Mucosa of descending colon (tissue), 3 donors: Measurements from ENCODE around the gene FUOM. TPM values are rescaled to one million over a fixed set of nuclear protein-coding genes. Genes with fewer than 3 reads are reported as not detected.
"Not testable (repeated sequence)": the region's sequence is repeated elsewhere in the genome, so short reads cannot be mapped to it uniquely, and the experiment has no call there.

ENCODE experiments used
- ATAC-seq: fragments of 200-7000 bp; cut with Tn5 transposase; one replicate; pipeline ENCODE4 v1.9.1; 2020; ENCODE audit warnings: mild to moderate bottlenecking, moderate library complexity
- DNase-seq, 3 donors: peaks; one replicate each; pipeline ENCODE4 v3.0.0-alpha.2; 2020
- H3K36me3 ChIP-seq: fragments of 200-600 bp; one replicate; pipeline ENCODE4 v1.8.0; 2021; ENCODE audit warnings: low read depth, mild to moderate bottlenecking
- H3K4me1 ChIP-seq: fragments of 200-600 bp; one replicate; pipeline ENCODE4 v1.8.0; 2021; ENCODE audit warnings: low read depth, mild to moderate bottlenecking
- H3K4me3 ChIP-seq: fragments of 200-600 bp; one replicate; pipeline ENCODE4 v1.8.0; 2021; ENCODE audit warnings: mild to moderate bottlenecking
- H3K9me3 ChIP-seq: fragments of 200-600 bp; one replicate; pipeline ENCODE4 v1.8.0; 2021; ENCODE audit warnings: mild to moderate bottlenecking
- intact Hi-C, 2 donors: fragments of 100-400 bp; cut with DNase I in 1 of 2; cut with micrococcal nuclease in 1 of 2; formaldehyde crosslinking; loops; one replicate each; pipeline versions ENCODE4 v1.11.0 to v1.11.1; 2022; cut with DNase I, micrococcal nuclease
- total RNA-seq, 3 donors: library from RNA; stranded (reverse); fragmentation: NEBNext Ultra II Directional in 2 of 3; extraction: Animal tissue kit (Norgen Biotek cat#: 25700) in 2 of 3; gene quantifications; one replicate each; pipeline versions ENCODE4 v1.2.1 to v1.2.4, GENCODE V29; 2021 to 2023
- TF ChIP-seq, protein P1 (sequence below): fragments of 200-600 bp; IDR thresholded peaks from one replicate; pipeline ENCODE4 v1.8.0; 2022; ENCODE audit warnings: antibody characterized with exemption, mild to moderate bottlenecking
- donor health status: DM: no; HTN: no; CAD: no; lungs with moderate emphysema.
- donor health status: DM: no; HTN: no; CAD: no.
- donor health status: DM: no; HTN: yes; CAD: no.

Gene FUOM
- total RNA-seq, 3 donors from 2014 or later = 13.5 to 22.2 (median 18.8) TPM

DNA sequence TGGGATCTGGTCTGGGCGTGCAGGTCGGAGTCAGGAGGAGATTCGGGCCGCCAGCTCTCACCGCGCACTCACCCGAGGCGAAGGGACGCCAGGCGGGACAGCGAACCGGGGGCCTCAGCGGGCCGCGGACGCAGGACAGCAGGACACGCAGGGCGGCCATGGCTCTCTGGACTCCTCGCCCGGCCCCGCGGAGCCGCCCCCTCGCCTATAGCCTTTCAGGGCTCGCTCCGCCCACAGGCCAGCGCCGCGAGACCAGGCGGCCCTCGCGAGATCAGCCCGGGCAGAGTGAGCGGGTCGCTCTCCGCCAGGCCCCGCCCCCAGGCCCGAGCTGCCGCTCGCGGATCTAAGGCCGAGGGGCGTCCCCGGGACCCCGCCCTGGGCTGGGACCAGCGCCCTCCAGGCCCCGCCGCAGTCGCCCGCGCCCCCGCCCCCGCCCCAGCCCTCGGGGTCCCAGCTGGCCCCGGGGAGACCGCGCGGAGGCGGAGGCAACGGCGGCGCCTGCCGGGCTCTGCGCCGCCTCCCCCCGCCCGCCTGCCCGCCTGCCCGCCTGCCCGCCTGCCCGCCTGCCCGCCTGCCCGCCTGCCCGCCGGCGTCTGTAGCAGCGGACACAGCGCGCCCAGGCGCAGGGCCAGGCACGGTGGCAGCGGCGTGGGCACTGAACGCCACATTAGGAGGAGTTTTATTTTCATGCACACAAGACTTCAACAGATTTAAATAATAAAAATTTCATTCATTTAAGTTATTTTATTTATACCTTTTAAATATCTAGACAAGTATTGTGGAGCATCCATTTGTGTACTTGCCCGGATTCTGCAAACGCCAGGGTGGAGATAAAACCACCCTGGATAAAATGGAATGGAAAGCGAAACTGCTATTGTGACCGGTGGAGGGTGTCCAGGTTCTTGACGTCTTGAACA lies 15.6 kb upstream of the FUOM start, which contains the start of gene ECHS1:
ECHS1 (minus strand) TSS at position 181 of the 917 bp plus-strand sequence; CDS start at position 160, 21 bp downstream.
- Histone ChIP-seq H3K9me3 (no peaks in the 10 kb centered on the region), H3K4me1 (peaks cover 11% of the 10 kb centered on the region), H3K4me3 (peak within 1 kb of the TSS; percentile 74), H3K36me3 (peaks cover 5% of the 10 kb centered on the region)
- intact Hi-C loops = no loop called here
- peak; percentile 97 to 99 (median 97) for DNase-seq
- TF ChIP-seq, protein P1, sequence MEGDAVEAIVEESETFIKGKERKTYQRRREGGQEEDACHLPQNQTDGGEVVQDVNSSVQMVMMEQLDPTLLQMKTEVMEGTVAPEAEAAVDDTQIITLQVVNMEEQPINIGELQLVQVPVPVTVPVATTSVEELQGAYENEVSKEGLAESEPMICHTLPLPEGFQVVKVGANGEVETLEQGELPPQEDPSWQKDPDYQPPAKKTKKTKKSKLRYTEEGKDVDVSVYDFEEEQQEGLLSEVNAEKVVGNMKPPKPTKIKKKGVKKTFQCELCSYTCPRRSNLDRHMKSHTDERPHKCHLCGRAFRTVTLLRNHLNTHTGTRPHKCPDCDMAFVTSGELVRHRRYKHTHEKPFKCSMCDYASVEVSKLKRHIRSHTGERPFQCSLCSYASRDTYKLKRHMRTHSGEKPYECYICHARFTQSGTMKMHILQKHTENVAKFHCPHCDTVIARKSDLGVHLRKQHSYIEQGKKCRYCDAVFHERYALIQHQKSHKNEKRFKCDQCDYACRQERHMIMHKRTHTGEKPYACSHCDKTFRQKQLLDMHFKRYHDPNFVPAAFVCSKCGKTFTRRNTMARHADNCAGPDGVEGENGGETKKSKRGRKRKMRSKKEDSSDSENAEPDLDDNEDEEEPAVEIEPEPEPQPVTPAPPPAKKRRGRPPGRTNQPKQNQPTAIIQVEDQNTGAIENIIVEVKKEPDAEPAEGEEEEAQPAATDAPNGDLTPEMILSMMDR = no peak
- ATAC-seq = peak; percentile 98

GRCh38 chr10:133372507-133372906 lies 14.7 kb upstream of the FUOM start:
- H3K4me3 ChIP-seq = no peak overlapping the region
- TF ChIP-seq, protein P1 = no peak
- intact Hi-C loops = no loop called here
- ATAC-seq = peak; percentile 37
- peaks cover 6% of the 10 kb centered on the region for H3K4me1 ChIP-seq
- H3K9me3 ChIP-seq = no peaks in the 10 kb centered on the region
- DNase-seq = peak; percentile 56 to 78 (median 76)
- peaks cover 5% of the 10 kb centered on the region for H3K36me3 ChIP-seq

DNA sequence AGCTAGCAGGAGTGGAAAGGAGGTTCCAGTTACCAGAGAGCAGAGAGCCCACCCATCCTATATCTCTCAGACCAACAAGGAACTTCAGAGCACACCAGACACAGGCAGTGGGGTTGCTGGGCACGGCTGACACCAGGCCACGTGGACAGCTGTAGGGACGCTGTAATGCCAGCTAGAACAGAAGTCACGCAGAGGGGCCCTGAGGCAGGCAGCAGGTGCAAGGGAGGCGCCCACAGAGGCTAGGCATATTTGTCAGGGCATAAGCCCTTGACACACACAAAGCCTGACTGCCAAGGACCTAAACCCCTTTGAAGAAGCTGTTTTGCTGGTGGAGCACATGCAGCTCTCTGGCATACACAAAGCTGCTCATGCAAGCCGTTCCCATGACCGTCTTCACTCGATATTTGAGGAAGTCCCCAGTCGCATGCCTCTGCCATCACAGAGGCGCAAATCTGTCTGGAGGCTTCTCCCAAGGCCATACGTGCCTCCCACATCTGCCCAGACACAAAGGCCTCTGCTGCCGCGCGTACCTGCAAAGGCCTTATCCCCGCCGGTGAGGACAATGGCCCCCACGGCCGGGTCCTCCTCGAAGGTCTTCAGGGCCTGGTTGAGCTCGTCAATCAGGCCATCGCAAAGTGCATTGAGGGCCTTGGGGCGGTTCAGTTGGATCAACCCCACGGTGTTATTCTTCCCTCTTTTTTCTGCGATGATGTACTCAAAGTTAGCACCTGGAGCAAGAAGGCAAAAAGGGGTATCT lies 12.4 kb upstream of the FUOM start:
- DNase-seq = peak in 1 of 3 donors; percentile 48
- Histone ChIP-seq H3K4me1 (peaks cover 9% of the 10 kb centered on the region), H3K36me3 (peaks cover 5% of the 10 kb centered on the region), H3K9me3 (no peaks in the 10 kb centered on the region), H3K4me3 (no peak overlapping the region)
- ATAC-seq = no peak
- TF ChIP-seq, protein P1 = no peak
- intact Hi-C loops = no loop called here

- Histone ChIP-seq H3K4me3 (no peak overlapping the region), H3K9me3 (no peaks in the 10 kb centered on the region), H3K36me3 (peaks cover 5% of the 10 kb centered on the region), H3K4me1 (peaks cover 16% of the 10 kb centered on the region)
- DNase-seq = peak in 1 of 3 donors; percentile 19
- intact Hi-C loops = no loop called here
- TF ChIP-seq, protein P1 = no peak
- ATAC-seq = no peak
Observed at GRCh38 chr10:133368153-133368552, 10.3 kb upstream of the FUOM start.

DNA sequence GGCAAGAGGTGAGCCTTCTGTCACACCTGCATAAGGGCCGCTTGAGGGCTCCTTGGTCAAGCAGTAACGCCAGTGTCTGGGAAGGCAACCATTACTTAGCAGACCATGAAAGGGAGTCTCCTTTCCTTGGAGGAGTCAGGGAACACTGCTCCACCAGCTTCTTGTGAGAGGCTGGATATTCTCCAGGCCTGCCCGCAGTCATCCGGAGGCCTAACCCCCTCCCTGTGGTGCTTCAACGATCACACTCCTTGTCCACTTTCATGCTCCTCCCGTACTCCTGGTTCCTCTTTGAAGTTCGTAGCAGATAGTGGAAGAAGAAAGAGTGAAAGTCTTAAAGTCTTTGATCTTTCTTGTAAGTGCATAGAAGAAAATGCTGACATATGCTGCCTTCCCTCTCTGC lies 9.6 kb upstream of the FUOM start:
- ATAC-seq, H3K4me3 ChIP-seq, H3K9me3 ChIP-seq, DNase-seq, H3K36me3 ChIP-seq, intact Hi-C loops: not testable (repeated sequence)
- peaks cover 16% of the 10 kb centered on the region for H3K4me1 ChIP-seq

DNA sequence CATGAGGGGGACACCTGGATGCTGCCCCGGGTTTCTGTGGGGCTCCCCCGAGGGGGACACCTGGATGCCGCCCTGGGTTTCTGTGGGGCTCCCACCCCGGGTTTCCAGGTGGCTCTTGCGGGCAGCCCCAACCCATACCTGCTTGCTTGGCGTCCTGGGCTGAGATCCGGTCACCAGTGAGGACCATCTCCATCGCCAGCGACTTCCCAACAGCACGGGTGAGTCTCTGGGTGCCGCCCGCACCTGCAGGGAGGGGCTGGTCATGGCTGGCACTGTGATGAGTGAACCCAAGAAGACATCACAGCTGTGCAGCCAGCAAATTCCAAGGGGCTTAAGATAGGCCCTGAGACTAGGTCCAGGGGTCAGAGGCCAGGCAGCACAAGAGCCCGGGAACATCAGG lies 8.9 kb upstream of the FUOM start:
- ATAC-seq (no peak), DNase-seq (no peak)
- Histone ChIP-seq H3K4me1 (peaks cover 12% of the 10 kb centered on the region), H3K9me3 (no peaks in the 10 kb centered on the region), H3K4me3 (no peak overlapping the region), H3K36me3 (peaks cover 5% of the 10 kb centered on the region)
- intact Hi-C loops = no loop called here
- TF ChIP-seq, protein P1 = no peak
